Lung (tissue), 12 donors: Measurements from ENCODE around the gene ZFYVE28. TPM values are rescaled to one million over a fixed set of nuclear protein-coding genes. Genes with fewer than 3 reads are reported as not detected.

Experiments
- ATAC-seq: fragments of 200-7000 bp; cut with Tn5 transposase; one replicate; pipeline ENCODE4 v1.9.1; 2020; ENCODE audit warnings: moderate number of reproducible peaks; ENCODE audit not compliant: insufficient read depth, low FRiP score
- DNase-seq, 3 donors: peaks; one replicate each; pipeline ENCODE4 v3.0.0-alpha.2; 2013 to 2017
- H3K27ac ChIP-seq, 2 donors: one replicate each; pipeline ENCODE4 v1.5.1; 2013; ENCODE audit warnings: mild to moderate bottlenecking in 2 of 2, moderate library complexity in 2 of 2, control low read depth in 1 of 2, inconsistent platforms in 1 of 2, low read depth in 1 of 2, low read length in 1 of 2
- H3K27me3 ChIP-seq, 3 donors: one replicate each; pipeline ENCODE4 v1.5.1; 2013; ENCODE audit warnings: low read length in 2 of 3; ENCODE audit not compliant: control insufficient read depth in 3 of 3, insufficient read depth in 3 of 3
- H3K36me3 ChIP-seq, 4 donors: one replicate each; pipeline ENCODE4 v1.5.1; 2013; ENCODE audit warnings: low read length in 4 of 4, mild to moderate bottlenecking in 1 of 4, moderate library complexity in 1 of 4; ENCODE audit not compliant: control insufficient read depth in 4 of 4, insufficient read depth in 4 of 4
- H3K4me1 ChIP-seq, 5 donors: one replicate each; pipeline ENCODE4 v1.5.1; 2013; ENCODE audit warnings: low read length in 5 of 5, mild to moderate bottlenecking in 2 of 5, moderate library complexity in 1 of 5; ENCODE audit not compliant: control insufficient read depth in 5 of 5, insufficient read depth in 5 of 5
- H3K4me3 ChIP-seq: one replicate; pipeline ENCODE4 v1.5.1; 2013; ENCODE audit warnings: mild to moderate bottlenecking, control low read depth, moderate library complexity
- H3K9ac ChIP-seq, 2 donors: one replicate each; pipeline ENCODE4 v1.5.1; 2013; ENCODE audit warnings: low read length in 2 of 2, control low read depth in 1 of 2; ENCODE audit not compliant: insufficient read depth in 1 of 2
- H3K9me3 ChIP-seq, 4 donors: one replicate each; pipeline ENCODE4 v1.5.1; 2013; ENCODE audit warnings: low read length in 3 of 4, mild to moderate bottlenecking in 1 of 4, moderate library complexity in 1 of 4; ENCODE audit not compliant: control insufficient read depth in 4 of 4, insufficient read depth in 3 of 4
- CTCF ChIP-seq: IDR thresholded peaks from 2 replicates; pipeline ENCODE4 v1.5.1; 2012; ENCODE audit warnings: mild to moderate bottlenecking; ENCODE audit errors: control extremely low read depth, extremely low read depth
- WGBS, 2 donors: extraction: QIAGEN DNeasy Blood & Tissue Kit; methylation state at CpG; one replicate each; pipeline ENCODE4 v1.1.7; 2013; 5-methylcytosine and 5-hydroxymethylcytosine counted together
- polyA plus RNA-seq, 2 donors: library from polyadenylated mRNA; stranded (reverse); fragments of 200-250 nt; gene quantifications; one replicate each; pipeline ENCODE4 v1.2.1, GENCODE V29; 2013
- total RNA-seq, 2 donors: library from RNA; depleted of rRNA in 1 of 2; stranded (reverse); fragments of >200 nt in 1 of 2; gene quantifications; one replicate each; pipeline ENCODE4 v1.2.1, GENCODE V29; 2014 to 2021
- donor health status: control.
- donor health status: control.
- donor health status: Bipolar disorder and iron deficiency.
- donor health status: healthy.
- donor health status: DM: yes; HTN: yes; CAD: no.

ZFYVE28 gene
- total and polyA plus RNA-seq, 4 donors: 6.8 to 10.3 (median 7.6) TPM

- no peak for TF ChIP-seq CTCF
- peak in 1 of 3 donors; percentile 8 for DNase-seq
- Histone ChIP-seq H3K4me1 (peaks cover 7 to 44% (median 24%) of the 10 kb centered on the region in 5 donors), H3K4me3 (no peak overlapping the region), H3K36me3 (peaks cover 5 to 41% (median 21%) of the 10 kb centered on the region in 4 donors), H3K27ac (peak overlapping the region in 1 of 2 donors; percentile 91), H3K9ac (no peak overlapping the region), H3K9me3 (no peaks in the 10 kb centered on the region), H3K27me3 (no peaks in the 10 kb centered on the region)
- no peak for ATAC-seq
- 88 to 90% methylated on average over 18 of the region's 18 CpGs for WGBS, 2 donors
Observed at GRCh38 chr4:2258091-2259035, 160.1 kb downstream of the ZFYVE28 start.

- no peak overlapping the region for H3K4me3 ChIP-seq
- no peak for ATAC-seq
- TF ChIP-seq CTCF: no peak
- H3K27me3 ChIP-seq: no peaks in the 10 kb centered on the region
- no peaks in the 10 kb centered on the region for H3K9me3 ChIP-seq
- 76 to 87% methylated on average over 14 of the region's 14 CpGs for WGBS, 2 donors
- DNase-seq: no peak
- peaks cover 5 to 42% (median 24%) of the 10 kb centered on the region in 5 donors for H3K4me1 ChIP-seq
- H3K36me3 ChIP-seq: peaks cover 5 to 48% (median 26%) of the 10 kb centered on the region in 4 donors
- peak overlapping the region; percentile 80 to 91 for H3K27ac ChIP-seq
- H3K9ac ChIP-seq: no peak overlapping the region
Observed at GRCh38 chr4:2257361-2258081, 160.9 kb downstream of the ZFYVE28 start.

GRCh38 chr4:2256781-2257191 lies 161.7 kb downstream of the ZFYVE28 start:
- ATAC-seq (no peak), DNase-seq (peak in 1 of 3 donors; percentile 7)
- Histone ChIP-seq H3K9me3 (no peaks in the 10 kb centered on the region), H3K4me3 (no peak overlapping the region), H3K4me1 (peaks cover 5 to 42% (median 24%) of the 10 kb centered on the region in 5 donors), H3K27ac (peak overlapping the region; percentile 80 to 91), H3K9ac (no peak overlapping the region), H3K36me3 (peaks cover 5 to 53% (median 29%) of the 10 kb centered on the region in 4 donors), H3K27me3 (no peaks in the 10 kb centered on the region)
- TF ChIP-seq CTCF: no peak
- 63 to 79% methylated on average over 12 of the region's 12 CpGs for WGBS, 2 donors
